ENCODE data around the gene NANS. TPM values are rescaled to one million over a fixed set of nuclear protein-coding genes. Genes with fewer than 3 reads are reported as not detected.

Gene NANS
- total RNA-seq, 1 experiment from 2014 or later: 57.9 TPM

DNA sequence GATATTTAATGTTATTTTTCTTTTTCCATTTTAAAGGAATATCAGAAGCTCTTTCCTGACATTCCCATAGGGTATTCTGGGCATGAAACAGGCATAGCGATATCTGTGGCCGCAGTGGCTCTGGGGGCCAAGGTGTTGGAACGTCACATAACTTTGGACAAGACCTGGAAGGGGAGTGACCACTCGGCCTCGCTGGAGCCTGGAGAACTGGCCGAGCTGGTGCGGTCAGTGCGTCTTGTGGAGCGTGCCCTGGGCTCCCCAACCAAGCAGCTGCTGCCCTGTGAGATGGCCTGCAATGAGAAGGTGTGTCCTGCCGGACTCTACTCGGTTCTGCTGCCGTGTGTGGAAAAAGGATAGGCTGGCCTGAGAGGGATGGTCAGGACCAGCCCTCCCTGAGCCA, 24.2 kb downstream of the NANS start:
- ChIA-PET CTCF (no interaction called here), POLR2A (no interaction called here)
- no peak for ATAC-seq
- DNase-seq (ENCODE audit: low spot score): no peak
- H3K9me3 Mint-ChIP-seq: no peaks in the 10 kb centered on the region
- peaks cover 20% of the 10 kb centered on the region for H3K4me1 Mint-ChIP-seq
- peaks cover 45% of the 10 kb centered on the region for H3K36me3 Mint-ChIP-seq
- H3K27me3 Mint-ChIP-seq (ENCODE audit: low read depth): no peaks in the 10 kb centered on the region
- H3K27ac Mint-ChIP-seq: no peak overlapping the region; the same call in 1 of the 2 replicates
- H3K4me3 Mint-ChIP-seq: no peak overlapping the region
- no peak for TF ChIP-seq TCF7 (CRISPR knock-in tag; IDR thresholded peaks at IDR 0.05; ENCODE audit: low read depth)
- no peak for TF ChIP-seq GRHL2 (CRISPR knock-in tag; IDR thresholded peaks at IDR 0.05; ENCODE audit: insufficient replicate concordance, severe bottlenecking)
- TF ChIP-seq FOXJ3 (CRISPR knock-in tag; IDR thresholded peaks at IDR 0.05; ENCODE audit: borderline replicate concordance): no peak
- TF ChIP-seq FOXP1 (CRISPR knock-in tag; IDR thresholded peaks at IDR 0.05; ENCODE audit: borderline replicate concordance): no peak
- no peak for TF ChIP-seq TEAD4 (CRISPR knock-in tag; IDR thresholded peaks at IDR 0.05)
- TF ChIP-seq JUN (CRISPR knock-in tag; IDR thresholded peaks at IDR 0.05): no peak
- TF ChIP-seq, protein P1, sequence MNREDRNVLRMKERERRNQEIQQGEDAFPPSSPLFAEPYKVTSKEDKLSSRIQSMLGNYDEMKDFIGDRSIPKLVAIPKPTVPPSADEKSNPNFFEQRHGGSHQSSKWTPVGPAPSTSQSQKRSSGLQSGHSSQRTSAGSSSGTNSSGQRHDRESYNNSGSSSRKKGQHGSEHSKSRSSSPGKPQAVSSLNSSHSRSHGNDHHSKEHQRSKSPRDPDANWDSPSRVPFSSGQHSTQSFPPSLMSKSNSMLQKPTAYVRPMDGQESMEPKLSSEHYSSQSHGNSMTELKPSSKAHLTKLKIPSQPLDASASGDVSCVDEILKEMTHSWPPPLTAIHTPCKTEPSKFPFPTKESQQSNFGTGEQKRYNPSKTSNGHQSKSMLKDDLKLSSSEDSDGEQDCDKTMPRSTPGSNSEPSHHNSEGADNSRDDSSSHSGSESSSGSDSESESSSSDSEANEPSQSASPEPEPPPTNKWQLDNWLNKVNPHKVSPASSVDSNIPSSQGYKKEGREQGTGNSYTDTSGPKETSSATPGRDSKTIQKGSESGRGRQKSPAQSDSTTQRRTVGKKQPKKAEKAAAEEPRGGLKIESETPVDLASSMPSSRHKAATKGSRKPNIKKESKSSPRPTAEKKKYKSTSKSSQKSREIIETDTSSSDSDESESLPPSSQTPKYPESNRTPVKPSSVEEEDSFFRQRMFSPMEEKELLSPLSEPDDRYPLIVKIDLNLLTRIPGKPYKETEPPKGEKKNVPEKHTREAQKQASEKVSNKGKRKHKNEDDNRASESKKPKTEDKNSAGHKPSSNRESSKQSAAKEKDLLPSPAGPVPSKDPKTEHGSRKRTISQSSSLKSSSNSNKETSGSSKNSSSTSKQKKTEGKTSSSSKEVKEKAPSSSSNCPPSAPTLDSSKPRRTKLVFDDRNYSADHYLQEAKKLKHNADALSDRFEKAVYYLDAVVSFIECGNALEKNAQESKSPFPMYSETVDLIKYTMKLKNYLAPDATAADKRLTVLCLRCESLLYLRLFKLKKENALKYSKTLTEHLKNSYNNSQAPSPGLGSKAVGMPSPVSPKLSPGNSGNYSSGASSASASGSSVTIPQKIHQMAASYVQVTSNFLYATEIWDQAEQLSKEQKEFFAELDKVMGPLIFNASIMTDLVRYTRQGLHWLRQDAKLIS (CRISPR knock-in tag; IDR thresholded peaks at IDR 0.05; ENCODE audit: borderline replicate concordance): no peak
- no peak for TF ChIP-seq ATF1 (CRISPR knock-in tag; IDR thresholded peaks at IDR 0.05)
- TF ChIP-seq TEAD1 (CRISPR knock-in tag; IDR thresholded peaks at IDR 0.05): no peak
- TF ChIP-seq ZNF423 (CRISPR knock-in tag; IDR thresholded peaks at IDR 0.05): no peak
- no peak for TF ChIP-seq IRF2 (CRISPR knock-in tag; IDR thresholded peaks at IDR 0.05; ENCODE audit: borderline replicate concordance, low read depth)
- TF ChIP-seq, protein P2, sequence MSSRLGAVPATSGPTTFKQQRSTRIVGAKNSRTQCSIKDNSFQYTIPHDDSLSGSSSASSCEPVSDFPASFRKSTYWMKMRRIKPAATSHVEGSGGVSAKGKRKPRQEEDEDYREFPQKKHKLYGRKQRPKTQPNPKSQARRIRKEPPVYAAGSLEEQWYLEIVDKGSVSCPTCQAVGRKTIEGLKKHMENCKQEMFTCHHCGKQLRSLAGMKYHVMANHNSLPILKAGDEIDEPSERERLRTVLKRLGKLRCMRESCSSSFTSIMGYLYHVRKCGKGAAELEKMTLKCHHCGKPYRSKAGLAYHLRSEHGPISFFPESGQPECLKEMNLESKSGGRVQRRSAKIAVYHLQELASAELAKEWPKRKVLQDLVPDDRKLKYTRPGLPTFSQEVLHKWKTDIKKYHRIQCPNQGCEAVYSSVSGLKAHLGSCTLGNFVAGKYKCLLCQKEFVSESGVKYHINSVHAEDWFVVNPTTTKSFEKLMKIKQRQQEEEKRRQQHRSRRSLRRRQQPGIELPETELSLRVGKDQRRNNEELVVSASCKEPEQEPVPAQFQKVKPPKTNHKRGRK (CRISPR knock-in tag; IDR thresholded peaks at IDR 0.05; ENCODE audit: borderline replicate concordance): no peak
- no peak for TF ChIP-seq MXD4 (CRISPR knock-in tag; IDR thresholded peaks at IDR 0.05; ENCODE audit: borderline replicate concordance)
- TF ChIP-seq NR1H2 (CRISPR knock-in tag; IDR thresholded peaks at IDR 0.05): no peak
- TF ChIP-seq ZNF232 (CRISPR knock-in tag; IDR thresholded peaks at IDR 0.05): no peak
- TF ChIP-seq OVOL2 (CRISPR knock-in tag; IDR thresholded peaks at IDR 0.05; ENCODE audit: borderline replicate concordance): no peak
- TF ChIP-seq GTF2I (CRISPR knock-in tag; conservative IDR thresholded peaks at IDR 0.05): no peak
- no peak for TF ChIP-seq ZNF138 (CRISPR knock-in tag; conservative IDR thresholded peaks at IDR 0.05)
- TF ChIP-seq, protein P3, sequence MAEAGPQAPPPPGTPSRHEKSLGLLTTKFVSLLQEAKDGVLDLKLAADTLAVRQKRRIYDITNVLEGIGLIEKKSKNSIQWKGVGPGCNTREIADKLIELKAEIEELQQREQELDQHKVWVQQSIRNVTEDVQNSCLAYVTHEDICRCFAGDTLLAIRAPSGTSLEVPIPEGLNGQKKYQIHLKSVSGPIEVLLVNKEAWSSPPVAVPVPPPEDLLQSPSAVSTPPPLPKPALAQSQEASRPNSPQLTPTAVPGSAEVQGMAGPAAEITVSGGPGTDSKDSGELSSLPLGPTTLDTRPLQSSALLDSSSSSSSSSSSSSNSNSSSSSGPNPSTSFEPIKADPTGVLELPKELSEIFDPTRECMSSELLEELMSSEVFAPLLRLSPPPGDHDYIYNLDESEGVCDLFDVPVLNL (CRISPR knock-in tag; IDR thresholded peaks at IDR 0.05; ENCODE audit: borderline replicate concordance, low read depth): no peak
- TF ChIP-seq CBFB (CRISPR knock-in tag; IDR thresholded peaks at IDR 0.05; ENCODE audit: low read depth): no peak

DNA sequence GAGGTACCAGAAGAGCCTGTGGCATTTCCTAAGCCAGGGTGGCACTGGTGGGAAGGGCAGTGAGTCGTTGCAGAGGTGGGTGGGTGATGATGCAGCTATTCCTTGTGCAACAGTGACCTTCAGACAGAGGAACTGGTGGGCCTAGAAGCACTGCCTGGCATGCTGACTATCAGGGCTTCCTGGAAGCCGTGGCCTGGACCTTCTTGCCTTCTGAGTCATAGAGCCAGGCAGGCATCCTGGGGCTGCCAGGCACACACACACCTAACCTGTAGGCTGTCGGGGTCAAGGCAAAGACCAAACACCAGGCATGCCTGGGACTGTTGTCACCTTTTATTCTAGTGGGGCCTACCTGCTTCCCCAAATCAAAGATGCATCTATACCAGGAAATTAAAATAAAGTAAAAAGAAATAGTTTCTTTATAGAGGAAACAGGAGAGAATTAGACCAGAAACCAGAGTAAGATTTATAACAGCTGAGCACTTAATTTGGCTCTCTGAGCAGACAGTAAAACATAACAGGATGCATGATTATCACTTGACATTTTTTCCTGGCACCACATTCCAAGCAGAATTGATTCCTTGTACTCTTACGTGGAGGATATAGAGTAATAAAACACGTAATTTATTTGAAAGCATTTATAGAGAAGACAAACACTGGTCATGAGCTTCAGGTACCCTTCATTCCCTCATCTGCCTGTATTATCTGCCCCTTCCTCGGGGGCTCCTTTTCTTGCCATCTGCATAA, 25.1 kb downstream of the NANS start:
- ChIA-PET POLR2A (no interaction called here), CTCF (no interaction called here)
- ATAC-seq (no peak), DNase-seq (ENCODE audit: low spot score) (no peak)
- Mint-ChIP-seq H3K27ac (no peak overlapping the region), H3K9me3 (no peaks in the 10 kb centered on the region), H3K4me3 (no peak overlapping the region), H3K27me3 (ENCODE audit: low read depth) (peaks cover 2% of the 10 kb centered on the region), H3K4me1 (peaks cover 20% of the 10 kb centered on the region), H3K36me3 (peaks cover 45% of the 10 kb centered on the region)
- TF ChIP-seq, protein P4, sequence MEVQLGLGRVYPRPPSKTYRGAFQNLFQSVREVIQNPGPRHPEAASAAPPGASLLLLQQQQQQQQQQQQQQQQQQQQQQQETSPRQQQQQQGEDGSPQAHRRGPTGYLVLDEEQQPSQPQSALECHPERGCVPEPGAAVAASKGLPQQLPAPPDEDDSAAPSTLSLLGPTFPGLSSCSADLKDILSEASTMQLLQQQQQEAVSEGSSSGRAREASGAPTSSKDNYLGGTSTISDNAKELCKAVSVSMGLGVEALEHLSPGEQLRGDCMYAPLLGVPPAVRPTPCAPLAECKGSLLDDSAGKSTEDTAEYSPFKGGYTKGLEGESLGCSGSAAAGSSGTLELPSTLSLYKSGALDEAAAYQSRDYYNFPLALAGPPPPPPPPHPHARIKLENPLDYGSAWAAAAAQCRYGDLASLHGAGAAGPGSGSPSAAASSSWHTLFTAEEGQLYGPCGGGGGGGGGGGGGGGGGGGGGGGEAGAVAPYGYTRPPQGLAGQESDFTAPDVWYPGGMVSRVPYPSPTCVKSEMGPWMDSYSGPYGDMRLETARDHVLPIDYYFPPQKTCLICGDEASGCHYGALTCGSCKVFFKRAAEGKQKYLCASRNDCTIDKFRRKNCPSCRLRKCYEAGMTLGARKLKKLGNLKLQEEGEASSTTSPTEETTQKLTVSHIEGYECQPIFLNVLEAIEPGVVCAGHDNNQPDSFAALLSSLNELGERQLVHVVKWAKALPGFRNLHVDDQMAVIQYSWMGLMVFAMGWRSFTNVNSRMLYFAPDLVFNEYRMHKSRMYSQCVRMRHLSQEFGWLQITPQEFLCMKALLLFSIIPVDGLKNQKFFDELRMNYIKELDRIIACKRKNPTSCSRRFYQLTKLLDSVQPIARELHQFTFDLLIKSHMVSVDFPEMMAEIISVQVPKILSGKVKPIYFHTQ (CRISPR knock-in tag; IDR thresholded peaks at IDR 0.05): no peak
- TF ChIP-seq, protein P2 (CRISPR knock-in tag; IDR thresholded peaks at IDR 0.05; ENCODE audit: borderline replicate concordance): no peak
- TF ChIP-seq KAT7 (CRISPR knock-in tag; IDR thresholded peaks at IDR 0.05; ENCODE audit: borderline replicate concordance) (no peak), CREM (CRISPR knock-in tag; IDR thresholded peaks at IDR 0.05) (no peak)
- TF ChIP-seq, protein P5, sequence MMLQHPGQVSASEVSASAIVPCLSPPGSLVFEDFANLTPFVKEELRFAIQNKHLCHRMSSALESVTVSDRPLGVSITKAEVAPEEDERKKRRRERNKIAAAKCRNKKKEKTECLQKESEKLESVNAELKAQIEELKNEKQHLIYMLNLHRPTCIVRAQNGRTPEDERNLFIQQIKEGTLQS (CRISPR knock-in tag; conservative IDR thresholded peaks at IDR 0.05): no peak
